ENCODE results near the gene TOLLIP.

DNA sequence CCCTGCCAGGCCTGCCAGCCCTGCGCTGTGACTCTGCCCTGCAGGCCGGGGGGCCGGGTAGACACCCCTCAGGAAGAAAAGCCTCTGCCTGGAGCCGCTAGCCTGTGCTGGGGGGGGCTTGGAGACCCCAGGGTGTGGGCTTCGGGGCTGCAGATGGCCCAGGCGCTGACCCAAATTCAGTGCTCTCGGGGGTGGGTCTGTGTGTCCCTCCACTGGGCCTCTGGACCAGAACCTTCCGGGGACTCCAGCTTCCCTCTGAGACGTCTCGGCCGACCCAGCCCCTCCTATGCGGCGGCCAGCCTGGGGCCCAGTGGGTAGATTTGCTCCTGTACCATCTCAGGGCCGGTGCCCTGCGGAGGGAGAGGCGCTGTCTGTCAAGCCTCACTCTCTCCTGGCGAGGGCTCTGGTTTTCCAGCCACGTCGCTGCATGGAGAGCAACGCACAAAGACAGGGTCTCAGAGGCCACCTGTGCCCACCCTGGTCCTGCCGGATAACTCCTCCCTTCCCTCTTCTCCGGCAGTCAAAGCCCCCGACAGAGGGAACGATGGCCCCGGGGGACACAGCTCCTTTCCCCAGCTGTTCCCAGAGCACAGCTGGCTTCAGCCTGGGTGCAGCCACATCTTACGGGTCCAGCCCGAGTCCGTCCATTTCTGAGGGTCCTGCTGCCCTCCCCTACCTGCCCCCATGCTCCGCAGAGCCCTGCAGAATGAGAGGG is 40.1 kb upstream of the TOLLIP start:
- TF ChIP-seq RCOR1 (IDR thresholded peaks at IDR 0.05; ENCODE audit: low read depth, low read length), result no peak
- TF ChIP-seq, protein P1, sequence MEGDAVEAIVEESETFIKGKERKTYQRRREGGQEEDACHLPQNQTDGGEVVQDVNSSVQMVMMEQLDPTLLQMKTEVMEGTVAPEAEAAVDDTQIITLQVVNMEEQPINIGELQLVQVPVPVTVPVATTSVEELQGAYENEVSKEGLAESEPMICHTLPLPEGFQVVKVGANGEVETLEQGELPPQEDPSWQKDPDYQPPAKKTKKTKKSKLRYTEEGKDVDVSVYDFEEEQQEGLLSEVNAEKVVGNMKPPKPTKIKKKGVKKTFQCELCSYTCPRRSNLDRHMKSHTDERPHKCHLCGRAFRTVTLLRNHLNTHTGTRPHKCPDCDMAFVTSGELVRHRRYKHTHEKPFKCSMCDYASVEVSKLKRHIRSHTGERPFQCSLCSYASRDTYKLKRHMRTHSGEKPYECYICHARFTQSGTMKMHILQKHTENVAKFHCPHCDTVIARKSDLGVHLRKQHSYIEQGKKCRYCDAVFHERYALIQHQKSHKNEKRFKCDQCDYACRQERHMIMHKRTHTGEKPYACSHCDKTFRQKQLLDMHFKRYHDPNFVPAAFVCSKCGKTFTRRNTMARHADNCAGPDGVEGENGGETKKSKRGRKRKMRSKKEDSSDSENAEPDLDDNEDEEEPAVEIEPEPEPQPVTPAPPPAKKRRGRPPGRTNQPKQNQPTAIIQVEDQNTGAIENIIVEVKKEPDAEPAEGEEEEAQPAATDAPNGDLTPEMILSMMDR (IDR thresholded peaks at IDR 0.05), result no peak
- no peak for TF ChIP-seq TFCP2L1 (CRISPR knock-in tag; IDR thresholded peaks at IDR 0.05)
- TF ChIP-seq, protein P2, sequence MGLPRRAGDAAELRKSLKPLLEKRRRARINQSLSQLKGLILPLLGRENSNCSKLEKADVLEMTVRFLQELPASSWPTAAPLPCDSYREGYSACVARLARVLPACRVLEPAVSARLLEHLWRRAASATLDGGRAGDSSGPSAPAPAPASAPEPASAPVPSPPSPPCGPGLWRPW (IDR thresholded peaks at IDR 0.05), result no peak
- no peak for TF ChIP-seq POLR2A (IDR thresholded peaks at IDR 0.05; ENCODE audit: low read length)
- TF ChIP-seq, protein P3, sequence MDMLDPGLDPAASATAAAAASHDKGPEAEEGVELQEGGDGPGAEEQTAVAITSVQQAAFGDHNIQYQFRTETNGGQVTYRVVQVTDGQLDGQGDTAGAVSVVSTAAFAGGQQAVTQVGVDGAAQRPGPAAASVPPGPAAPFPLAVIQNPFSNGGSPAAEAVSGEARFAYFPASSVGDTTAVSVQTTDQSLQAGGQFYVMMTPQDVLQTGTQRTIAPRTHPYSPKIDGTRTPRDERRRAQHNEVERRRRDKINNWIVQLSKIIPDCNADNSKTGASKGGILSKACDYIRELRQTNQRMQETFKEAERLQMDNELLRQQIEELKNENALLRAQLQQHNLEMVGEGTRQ (IDR thresholded peaks at IDR 0.05), result no peak
- TF ChIP-seq, protein P4, sequence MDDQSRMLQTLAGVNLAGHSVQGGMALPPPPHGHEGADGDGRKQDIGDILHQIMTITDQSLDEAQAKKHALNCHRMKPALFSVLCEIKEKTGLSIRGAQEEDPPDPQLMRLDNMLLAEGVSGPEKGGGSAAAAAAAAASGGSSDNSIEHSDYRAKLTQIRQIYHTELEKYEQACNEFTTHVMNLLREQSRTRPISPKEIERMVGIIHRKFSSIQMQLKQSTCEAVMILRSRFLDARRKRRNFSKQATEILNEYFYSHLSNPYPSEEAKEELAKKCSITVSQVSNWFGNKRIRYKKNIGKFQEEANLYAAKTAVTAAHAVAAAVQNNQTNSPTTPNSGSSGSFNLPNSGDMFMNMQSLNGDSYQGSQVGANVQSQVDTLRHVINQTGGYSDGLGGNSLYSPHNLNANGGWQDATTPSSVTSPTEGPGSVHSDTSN (IDR thresholded peaks at IDR 0.05), result no peak
- no peak for TF ChIP-seq ZSCAN20 (CRISPR knock-in tag; IDR thresholded peaks at IDR 0.05)

Measured in A549 (cell line).